ENCODE results near the gene SNTG2. TPM values are rescaled to one million over a fixed set of nuclear protein-coding genes. Genes with fewer than 3 reads are reported as not detected.

Gene SNTG2
- total RNA-seq, 1 donor from 2014 or later, result 1.9 TPM

GRCh38 chr2:951224-952006, 766 bp downstream of the SNTG2 start:
- H3K4me3 ChIP-seq (ENCODE audit: insufficient read depth, low read depth, low read length), result no peak overlapping the region

GRCh38 chr2:953408-953807, 2.8 kb downstream of the SNTG2 start:
- Mint-ChIP-seq H3K27ac (ENCODE audit: unreplicated experiment) (no peak overlapping the region), H3K9me3 (ENCODE audit: unreplicated experiment) (no peaks in the 10 kb centered on the region), H3K36me3 (ENCODE audit: low read depth, unreplicated experiment) (no peaks in the 10 kb centered on the region), H3K4me1 (ENCODE audit: low read depth, unreplicated experiment) (no peaks in the 10 kb centered on the region), H3K4me3 (ENCODE audit: unreplicated experiment) (no peak overlapping the region), H3K27me3 (ENCODE audit: low read depth, unreplicated experiment) (peaks cover 16% of the 10 kb centered on the region)
- H4K20me1 ChIP-seq (ENCODE audit: insufficient read depth, low read length), result no peaks in the 10 kb centered on the region
- peaks cover 23% of the 10 kb centered on the region for H3K27me3 ChIP-seq (ENCODE audit: insufficient read depth, low read length)
- H3K4me2 ChIP-seq (ENCODE audit: low read length), result no peak overlapping the region
- no peak overlapping the region for H3K4me3 ChIP-seq (ENCODE audit: insufficient read depth, low read depth, low read length)
- H3K36me3 ChIP-seq (ENCODE audit: insufficient read depth, low read length), result no peaks in the 10 kb centered on the region
- no peak overlapping the region for H3K9ac ChIP-seq (ENCODE audit: low read length)
- peaks cover 4% of the 10 kb centered on the region for H3K4me1 ChIP-seq (ENCODE audit: insufficient read depth, low read length)
- TF ChIP-seq EZH2 (IDR thresholded peaks at IDR 0.05; ENCODE audit: insufficient read depth, low read length) (no peak), CTCF (IDR thresholded peaks at IDR 0.05; ENCODE audit: insufficient read depth, low read depth, low read length) (no peak)
- FAIRE-seq, result no peak
- H2AFZ ChIP-seq (ENCODE audit: low read depth, low read length), result no peak overlapping the region
- no peaks in the 10 kb centered on the region for H3K9me3 ChIP-seq (ENCODE audit: insufficient read depth, low read depth, low read length)
- H3K27ac ChIP-seq (ENCODE audit: low read depth, low read length), result no peak overlapping the region
- no peaks in the 10 kb centered on the region for H3K79me2 ChIP-seq (ENCODE audit: insufficient read depth, low read length)
- no peak for DNase-seq (ENCODE audit: low read depth)

More at GRCh38 chr2:951224-952006, 766 bp downstream of the SNTG2 start:
- Histone ChIP-seq H3K79me2 (ENCODE audit: insufficient read depth, low read length) (no peaks in the 10 kb centered on the region), H4K20me1 (ENCODE audit: insufficient read depth, low read length) (no peaks in the 10 kb centered on the region), H3K36me3 (ENCODE audit: insufficient read depth, low read length) (no peaks in the 10 kb centered on the region), H3K4me1 (ENCODE audit: insufficient read depth, low read length) (peaks cover 4% of the 10 kb centered on the region), H2AFZ (ENCODE audit: low read depth, low read length) (no peak overlapping the region), H3K4me2 (ENCODE audit: low read length) (peak overlapping the region; percentile 78), H3K27ac (ENCODE audit: low read depth, low read length) (no peak overlapping the region), H3K27me3 (ENCODE audit: insufficient read depth, low read length) (peaks cover 23% of the 10 kb centered on the region), H3K9ac (ENCODE audit: low read length) (no peak overlapping the region), H3K9me3 (ENCODE audit: insufficient read depth, low read depth, low read length) (no peaks in the 10 kb centered on the region)
- H3K4me1 Mint-ChIP-seq (ENCODE audit: low read depth, unreplicated experiment), result no peaks in the 10 kb centered on the region
- no peaks in the 10 kb centered on the region for H3K36me3 Mint-ChIP-seq (ENCODE audit: low read depth, unreplicated experiment)
- FAIRE-seq (no peak), DNase-seq (ENCODE audit: low read depth) (no peak)
- H3K27ac Mint-ChIP-seq (ENCODE audit: unreplicated experiment), result no peak overlapping the region
- TF ChIP-seq CTCF (IDR thresholded peaks at IDR 0.05; ENCODE audit: insufficient read depth, low read depth, low read length), result no peak
- no peak for TF ChIP-seq EZH2 (IDR thresholded peaks at IDR 0.05; ENCODE audit: insufficient read depth, low read length)
- peaks cover 25% of the 10 kb centered on the region for H3K27me3 Mint-ChIP-seq (ENCODE audit: low read depth, unreplicated experiment)
- H3K9me3 Mint-ChIP-seq (ENCODE audit: unreplicated experiment), result no peaks in the 10 kb centered on the region
- peak overlapping the region; percentile 85 for H3K4me3 Mint-ChIP-seq (ENCODE audit: unreplicated experiment)
